ENCODE results near the gene ZC4H2.
A peak's percentile ranks its signal among the peaks of the same experiment; 100 is the strongest.

Gene ZC4H2

GRCh38 chrX:64977830-64978229 lies 1.6 kb upstream of the ZC4H2 start:
- H3K4me3 ChIP-seq (ENCODE audit: control insufficient read depth, low read depth, low read length) = no peak overlapping the region
- peak; percentile 55 for DNase-seq (ENCODE audit: low read depth)
- TF ChIP-seq CTCF (conservative IDR thresholded peaks at IDR 0.05; ENCODE audit: control insufficient read depth, insufficient read depth, low read depth, low read length) = no peak

GRCh38 chrX:64977051-64977450 lies 801 bp upstream of the ZC4H2 start:
- no peak for DNase-seq (ENCODE audit: low read depth)
- no peak for TF ChIP-seq CTCF (conservative IDR thresholded peaks at IDR 0.05; ENCODE audit: control insufficient read depth, insufficient read depth, low read depth, low read length)
- H3K4me3 ChIP-seq (ENCODE audit: control insufficient read depth, low read depth, low read length) = no peak overlapping the region

- no peak for TF ChIP-seq CTCF (conservative IDR thresholded peaks at IDR 0.05; ENCODE audit: control insufficient read depth, insufficient read depth, low read depth, low read length)
- DNase-seq (ENCODE audit: low read depth) = no peak
- peak overlapping the region; percentile 66 for H3K4me3 ChIP-seq (ENCODE audit: control insufficient read depth, low read depth, low read length)
These were observed 407 bp upstream of the ZC4H2 start for GRCh38 chrX:64976673-64977040.

- no peak for TF ChIP-seq CTCF (conservative IDR thresholded peaks at IDR 0.05; ENCODE audit: control insufficient read depth, insufficient read depth, low read depth, low read length)
- DNase-seq (ENCODE audit: low read depth) = peak; percentile 12
- H3K4me3 ChIP-seq (ENCODE audit: control insufficient read depth, low read depth, low read length) = peak overlapping the region; percentile 66
These were observed 759 bp downstream of the ZC4H2 start for GRCh38 chrX:64975491-64975890.

- DNase-seq (ENCODE audit: low read depth) = no peak
- no peak overlapping the region for H3K4me3 ChIP-seq (ENCODE audit: control insufficient read depth, low read depth, low read length)
- TF ChIP-seq CTCF (conservative IDR thresholded peaks at IDR 0.05; ENCODE audit: control insufficient read depth, insufficient read depth, low read depth, low read length) = no peak
These were observed 50.8 kb downstream of the ZC4H2 start for GRCh38 chrX:64925480-64925879.

GRCh38 chrX:64908121-64908520 lies 68.1 kb downstream of the ZC4H2 start:
- DNase-seq (ENCODE audit: low read depth) = no peak
- no peak overlapping the region for H3K4me3 ChIP-seq (ENCODE audit: control insufficient read depth, low read depth, low read length)
- no peak for TF ChIP-seq CTCF (conservative IDR thresholded peaks at IDR 0.05; ENCODE audit: control insufficient read depth, insufficient read depth, low read depth, low read length)

GRCh38 chrX:64894454-64895038 lies 81.7 kb downstream of the ZC4H2 start:
- peak; percentile 28 for TF ChIP-seq CTCF (conservative IDR thresholded peaks at IDR 0.05; ENCODE audit: control insufficient read depth, insufficient read depth, low read depth, low read length)
- H3K4me3 ChIP-seq (ENCODE audit: control insufficient read depth, low read depth, low read length) = no peak overlapping the region
- peak; percentile 7 for DNase-seq (ENCODE audit: low read depth)

Data from fibroblast of mammary gland (primary cell).